HepG2 (cell line): ENCODE data around the gene BMP2. TPM values are rescaled to one million over a fixed set of nuclear protein-coding genes. Genes with fewer than 3 reads are reported as not detected.
A peak's percentile ranks its signal among the peaks of the same experiment; 100 is the strongest.

Source experiments
- ATAC-seq: fragments of 200-7000 bp; cut with Tn5 transposase; 3 replicates; pipeline ENCODE4 v1.9.1; 2020; ENCODE audit warnings: mild to moderate bottlenecking, moderate library complexity
- BruUV-seq: library from RNA; stranded (reverse); fragments of 400-500 nt; replicated peaks from 2 replicates; lab custom pipeline; 2021; lab: Mats Ljungman, UMichigan
- CTCF ChIA-PET: fragments of 300-600 bp; formaldehyde crosslinking; extraction: SDS; loops from one replicate; lab custom pipeline; 2021; ENCODE audit warnings: low total read pairs, inconsistent platforms, low intra/inter-chr PET ratio; lab: Yijun Ruan, JAX
- POLR2A ChIA-PET: fragments of 350-600 bp; sonication (Branson Sonifier 250); formaldehyde crosslinking; loops from one replicate; lab custom pipeline; 2020; ENCODE audit warnings: antibody characterized with exemption, inconsistent platforms; lab: Yijun Ruan, JAX
- DNase-seq: peaks from one replicate; pipeline ENCODE4 v3.0.0-alpha.2; 2015; ENCODE audit warnings: low spot score
- FAIRE-seq: peaks from 3 replicates; lab custom pipeline; 2011; peaks lifted over from hg19 to GRCh38; lab: Jason Lieb, UNC
- H2AFZ ChIP-seq: one replicate; pipeline ENCODE4 v1.6.1; 2011; ENCODE audit warnings: low read length, inconsistent platforms
- H3K27ac ChIP-seq: fragments of 300-600 bp; 3 replicates; pipeline ENCODE4 v1.8.0; 2011; ENCODE audit warnings: mixed run types, mild to moderate bottlenecking, mixed read lengths, low read length, inconsistent platforms; ENCODE audit not compliant: insufficient read depth; ENCODE audit errors: extremely low read length
- H3K27me3 ChIP-seq, 2 experiments: fragments of 200-600 bp in 1 of 2; 2 replicates in 1 of 2; 3 replicates in 1 of 2; pipeline versions ENCODE4 v1.6.0 to v1.8.0; 2011; ENCODE audit warnings: low read length in 2 of 2, mild to moderate bottlenecking in 2 of 2, moderate library complexity in 2 of 2, inconsistent platforms in 1 of 2; ENCODE audit not compliant: insufficient read depth in 2 of 2, control insufficient read depth in 1 of 2
- H3K36me3 ChIP-seq, 2 experiments: fragments of 200-600 bp in 1 of 2; replicated peaks in 1 of 2; 2 replicates in 1 of 2; 3 replicates in 1 of 2; pipeline versions ENCODE4 v1.5.1 to v1.8.0; 2011; ENCODE audit warnings: low read length in 2 of 2, inconsistent platforms in 1 of 2; ENCODE audit not compliant: insufficient read depth in 2 of 2, control insufficient read depth in 1 of 2
- H3K4me1 ChIP-seq: 2 replicates; pipeline ENCODE4 v1.5.1; 2012; ENCODE audit warnings: low read length, inconsistent platforms; ENCODE audit not compliant: insufficient read depth
- H3K4me2 ChIP-seq: 2 replicates; pipeline ENCODE4 v1.6.0; 2011; ENCODE audit warnings: low read depth, low read length, inconsistent platforms
- H3K4me3 ChIP-seq, 3 experiments: fragments of 200-600 bp in 1 of 3; sonication (generic), shearing (Covaris generic) in 1 of 3; replicated peaks in 1 of 3; 2 replicates each; pipeline ENCODE4 v1.5.1; 2011 to 2016; ENCODE audit warnings: low read length in 3 of 3, inconsistent platforms in 2 of 3, low read depth in 2 of 3, mild to moderate bottlenecking in 2 of 3, control low read depth in 1 of 3, mixed read lengths in 1 of 3; ENCODE audit not compliant: insufficient read depth in 1 of 3
- H3K79me2 ChIP-seq: one replicate; pipeline ENCODE4 v1.6.1; 2011; ENCODE audit warnings: low read length, inconsistent platforms; ENCODE audit not compliant: insufficient read depth
- H3K9ac ChIP-seq: 2 replicates; pipeline ENCODE4 v1.6.0; 2011; ENCODE audit warnings: mild to moderate bottlenecking, low read depth, low read length, inconsistent platforms; ENCODE audit not compliant: insufficient read depth
- H3K9me3 ChIP-seq: 2 replicates; pipeline ENCODE4 v1.5.1; 2012; ENCODE audit warnings: mild to moderate bottlenecking, low read length
- H4K20me1 ChIP-seq: 2 replicates; pipeline ENCODE4 v1.6.0; 2011; ENCODE audit warnings: inconsistent platforms, mild to moderate bottlenecking, low read length, moderate library complexity; ENCODE audit not compliant: insufficient read depth
- AGO2 ChIP-seq: fragments of 200-400 bp; formaldehyde crosslinking; optimal IDR thresholded peaks from 2 replicates; pipeline ENCODE3; 2017; ENCODE audit warnings: mild to moderate bottlenecking, low read depth, low read length, moderate library complexity
- ASH2L ChIP-seq: fragments of 300-600, 200-600 bp; sonication (generic); IDR thresholded peaks from 2 replicates; pipeline ENCODE4 v1.7.0; 2017; ENCODE audit warnings: low read depth, mild to moderate bottlenecking, moderate library complexity, mixed read lengths, low read length; ENCODE audit not compliant: insufficient read length
- ETV6 ChIP-seq: sonication (generic); formaldehyde crosslinking; conservative IDR thresholded peaks from 2 replicates; pipeline ENCODE4 v1.4.0; 2020; ENCODE audit warnings: missing genetic modification reagents
- GATAD2A ChIP-seq: IDR thresholded peaks from 2 replicates; pipeline ENCODE4 v1.6.1; 2016
- HINFP ChIP-seq: sonication (generic); formaldehyde crosslinking; IDR thresholded peaks from 2 replicates; pipeline ENCODE4 v1.4.0; 2020; ENCODE audit warnings: low read depth, mild to moderate bottlenecking, missing genetic modification reagents
- KLF16 ChIP-seq, 2 experiments: sonication (generic) in 1 of 2; formaldehyde crosslinking in 1 of 2; IDR thresholded peaks; 2 replicates each; pipeline versions ENCODE4 v1.6.1 to v1.8.0; 2016 to 2023; ENCODE audit warnings: missing genetic modification reagents in 2 of 2, missing compliant biosample characterization in 1 of 2
- MAF1 ChIP-seq: sonication (generic); formaldehyde crosslinking; IDR thresholded peaks from 2 replicates; pipeline ENCODE4 v1.5.0; 2020; ENCODE audit warnings: missing genetic modification reagents, borderline replicate concordance
- NFAT5 ChIP-seq: sonication (generic); formaldehyde crosslinking; IDR thresholded peaks from 2 replicates; pipeline ENCODE4 v1.4.0; 2020; ENCODE audit warnings: missing genetic modification reagents
- SOX6 ChIP-seq, 2 experiments: fragments of 450-650 bp in 1 of 2; sonication (generic) in 1 of 2; formaldehyde crosslinking in 1 of 2; IDR thresholded peaks; 2 replicates each; pipeline versions ENCODE4 v1.4.0 to v1.6.1; 2017 to 2020; ENCODE audit warnings: antibody characterized with exemption in 1 of 2, mild to moderate bottlenecking in 1 of 2, missing genetic modification reagents in 1 of 2
- ZBTB8A ChIP-seq: sonication (generic); formaldehyde crosslinking; IDR thresholded peaks from 2 replicates; pipeline ENCODE4 v1.4.0; 2020; ENCODE audit warnings: mild to moderate bottlenecking, low read depth, missing genetic modification reagents, borderline replicate concordance
- ZNF784 ChIP-seq: sonication (generic); formaldehyde crosslinking; IDR thresholded peaks from 2 replicates; pipeline ENCODE4 v1.5.1; 2020; ENCODE audit warnings: missing genetic modification reagents, mild to moderate bottlenecking, borderline replicate concordance
- ZSCAN25 ChIP-seq: sonication (generic); formaldehyde crosslinking; IDR thresholded peaks from 2 replicates; pipeline ENCODE4 v1.8.0; 2022; ENCODE audit warnings: mild to moderate bottlenecking, missing genetic modification reagents
- WGBS: methylation state at CpG from one replicate; pipeline ENCODE4 v1.1.6; 2017; ENCODE audit warnings: low lambda C conversion rate; 5-methylcytosine and 5-hydroxymethylcytosine counted together
- in situ Hi-C: cut with HindIII; loops from 2 replicates; pipeline ENCODE4 v1.10.0; 2017; ENCODE audit warnings: low pct_unique_long_range_greater_than_20kb; ENCODE audit not compliant: extremely low pct_ligation_motif_present
- intact Hi-C: fragments of 100-400 bp; cut with micrococcal nuclease; formaldehyde crosslinking; loops from one replicate; pipeline ENCODE4 v1.10.0; 2022; ENCODE audit not compliant: unreplicated experiment
- polyA plus RNA-seq, 8 experiments: library from polyadenylated mRNA; depleted of rRNA in 3 of 8; stranded (reverse) in 7 of 8; unstranded in 1 of 8; fragments of >200 nt; fragmentation: Illumina TruSeq in 4 of 8; extraction: Trizol in 4 of 8; gene quantifications; 2 replicates each; pipeline versions ENCODE4 v1.2.1 to v1.2.3, GENCODE V29; 2011 to 2016; ENCODE audit warnings: low read depth in 4 of 8, missing spikeins in 1 of 8, mixed read lengths in 1 of 8; ENCODE audit not compliant: insufficient read depth in 1 of 8
- total RNA-seq, 5 experiments: library from RNA; depleted of rRNA; stranded (reverse); fragments of >200 nt; fragmentation: Illumina TruSeq; extraction: Trizol; gene quantifications; 2 replicates each; pipeline ENCODE4 v1.2.3, GENCODE V29; 2016; ENCODE audit warnings: low read depth in 1 of 5
- TF ChIP-seq, protein P1 (sequence below): sonication (generic); formaldehyde crosslinking; IDR thresholded peaks from 2 replicates; pipeline ENCODE4 v1.4.0; 2020; ENCODE audit warnings: missing genetic modification reagents, mild to moderate bottlenecking, borderline replicate concordance

BMP2 gene
- total and polyA plus RNA-seq, 2 of the 13 experiments (the other 11 are each of a cell fraction or from before 2014, with no cell fraction given) = 0.02 to 0.03 TPM

- TF ChIP-seq SOX6 (IDR thresholded peaks at IDR 0.05) (no peak), SOX6 (CRISPR knock-in tag; IDR thresholded peaks at IDR 0.05) (no peak), AGO2 (no peak), ZBTB8A (no peak), NFAT5 (CRISPR knock-in tag) (no peak), ASH2L (no peak), KLF16 (CRISPR knock-in tag; IDR thresholded peaks at IDR 0.05) (no peak)
Measured at GRCh38 chr20:6764619-6765018, 2.9 kb upstream of the BMP2 start (continued).

DNA sequence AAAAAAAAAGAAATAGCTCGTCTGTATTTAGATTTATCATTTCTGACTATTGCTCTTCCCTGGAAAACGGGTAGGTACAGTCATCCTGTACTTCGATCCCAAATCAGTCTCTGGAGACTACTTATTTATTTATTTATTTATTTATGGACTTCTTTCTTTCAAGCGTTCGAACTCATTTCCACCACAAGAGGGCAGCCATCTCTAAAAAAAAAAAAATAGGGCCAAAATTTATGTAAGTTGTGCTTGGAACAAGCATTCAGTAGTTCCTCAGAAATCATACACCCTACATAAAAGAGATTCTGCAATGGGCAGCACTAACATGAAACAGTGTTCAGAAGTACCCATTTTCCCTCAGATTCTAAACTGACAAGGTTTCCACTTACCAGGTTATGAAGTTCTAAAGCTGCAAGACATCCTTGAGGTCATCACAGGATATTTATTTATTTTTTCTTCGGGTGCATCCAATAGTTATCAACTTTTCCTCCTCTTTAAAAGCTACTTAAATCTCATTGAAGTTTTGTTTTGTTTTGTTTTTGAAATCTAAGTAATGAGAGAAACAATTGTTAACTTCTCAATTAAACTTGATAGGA lies 1.9 kb upstream of the BMP2 start:
- 12% methylated on average over 6 of the region's 6 CpGs for WGBS
- intact Hi-C loops (loop anchor here (1.0 to 10.0 kb wide), 7 partner anchors 54 to 1169 kb away; no protein-coding TSS in a partner anchor), in situ Hi-C loops (no loop called here)
- Histone ChIP-seq H3K27ac (no peak overlapping the region), H3K4me2 (no peak overlapping the region), H3K9me3 (no peaks in the 10 kb centered on the region), H4K20me1 (no peaks in the 10 kb centered on the region), H3K4me1 (no peaks in the 10 kb centered on the region), H3K4me3 (no peak overlapping the region), H3K9ac (no peak overlapping the region), H3K36me3 (no peaks in the 10 kb centered on the region), H2AFZ (no peak overlapping the region), H3K79me2 (no peaks in the 10 kb centered on the region), H3K27me3 (peaks cover 11 to 30% of the 10 kb centered on the region in 2 experiments; a peak in 4 of 5 replicates)
- ATAC-seq = peak; percentile 21; the same call in 2 of the 3 replicates
- BruUV-seq = no TSS peak
- ChIA-PET CTCF (interaction anchor here (0.7 to 2.0 kb wide), 4 partner anchors 129 to 623 kb away, joined by 3 to 12 read pairs (median 4); no protein-coding TSS in a partner anchor), POLR2A (no interaction called here)
- FAIRE-seq = peak; percentile 42
- DNase-seq = peak; percentile 77
- TF ChIP-seq GATAD2A (CRISPR knock-in tag) (0 out of 2 replicates have a peak, but pooled peaks have one; percentile 17), ZSCAN25 (0 out of 2 replicates have a peak, but pooled peaks have one; percentile 3), ZNF784 (CRISPR knock-in tag) (no peak), MAF1 (CRISPR knock-in tag) (no peak), ETV6 (CRISPR knock-in tag) (no peak), HINFP (no peak)
- TF ChIP-seq, protein P1, sequence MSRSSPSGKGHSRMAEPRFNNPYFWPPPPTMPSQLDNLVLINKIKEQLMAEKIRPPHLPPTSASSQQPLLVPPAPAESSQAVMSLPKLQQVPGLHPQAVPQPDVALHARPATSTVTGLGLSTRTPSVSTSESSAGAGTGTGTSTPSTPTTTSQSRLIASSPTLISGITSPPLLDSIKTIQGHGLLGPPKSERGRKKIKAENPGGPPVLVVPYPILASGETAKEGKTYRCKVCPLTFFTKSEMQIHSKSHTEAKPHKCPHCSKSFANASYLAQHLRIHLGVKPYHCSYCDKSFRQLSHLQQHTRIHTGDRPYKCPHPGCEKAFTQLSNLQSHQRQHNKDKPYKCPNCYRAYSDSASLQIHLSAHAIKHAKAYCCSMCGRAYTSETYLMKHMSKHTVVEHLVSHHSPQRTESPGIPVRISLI (CRISPR knock-in tag) = peak; percentile 79; the same call in 1 of the 2 replicates
